Measurements from ENCODE around the gene PRSS36. TPM values are rescaled to one million over a fixed set of nuclear protein-coding genes. Genes with fewer than 3 reads are reported as not detected.

PRSS36 gene
- total RNA-seq, 4 donors from 2014 or later = 4.1 to 8.8 (median 6.8) TPM

- TF ChIP-seq CTCF (IDR thresholded peaks at IDR 0.05) = no peak
- ATAC-seq (ENCODE audit: low FRiP score) (no peak), DNase-seq (ENCODE audit: low spot score) (no peak)
These were observed 16.8 kb downstream of the PRSS36 start for GRCh38 chr16:31133046-31133501.

- no peak for DNase-seq (ENCODE audit: low spot score)
- no peak for TF ChIP-seq CTCF (IDR thresholded peaks at IDR 0.05)
- ATAC-seq (ENCODE audit: low FRiP score) = no peak
These were observed 17.4 kb downstream of the PRSS36 start for GRCh38 chr16:31132303-31132979.

- no peak for TF ChIP-seq CTCF (IDR thresholded peaks at IDR 0.05)
- ATAC-seq (ENCODE audit: low FRiP score) (no peak), DNase-seq (ENCODE audit: low spot score) (no peak)
These were observed 18.0 kb downstream of the PRSS36 start for GRCh38 chr16:31131841-31132271.

GRCh38 chr16:31131416-31131815 lies 18.4 kb downstream of the PRSS36 start:
- TF ChIP-seq CTCF (IDR thresholded peaks at IDR 0.05) = no peak
- no peak for ATAC-seq (ENCODE audit: low FRiP score)
- DNase-seq (ENCODE audit: low spot score) = no peak

GRCh38 chr16:31130899-31131298 lies 19.0 kb downstream of the PRSS36 start:
- no peak for TF ChIP-seq CTCF (IDR thresholded peaks at IDR 0.05)
- DNase-seq (ENCODE audit: low spot score) = no peak
- no peak for ATAC-seq (ENCODE audit: low FRiP score)

- DNase-seq (ENCODE audit: low spot score) = no peak
- ATAC-seq (ENCODE audit: low FRiP score) = peak; percentile 17
- no peak for TF ChIP-seq CTCF (IDR thresholded peaks at IDR 0.05)
These were observed 19.5 kb downstream of the PRSS36 start for GRCh38 chr16:31130336-31130891.

All from omental fat pad (tissue), 4 donors.